ENCODE data around the gene SH2B3.
A peak's percentile ranks its signal among the peaks of the same experiment; 100 is the strongest.

The SH2B3 gene

GRCh38 chr12:111447571-111448265 is 42.0 kb downstream of the SH2B3 start:
- TF ChIP-seq CTCF (IDR thresholded peaks at IDR 0.05; ENCODE audit: borderline replicate concordance, control extremely low read depth, extremely low read depth, insufficient read depth, missing control alignments), result no peak
- DNase-seq (ENCODE audit: low spot score), result no peak
- in situ Hi-C loops (cut with MboI; ENCODE audit: low sequenced_read_pairs, unreplicated experiment), result loop anchor here (5.0 kb wide), 1 partner anchor 50 kb away; no protein-coding TSS in a partner anchor

- no peak for DNase-seq (ENCODE audit: low spot score)
- TF ChIP-seq CTCF (IDR thresholded peaks at IDR 0.05; ENCODE audit: borderline replicate concordance, control extremely low read depth, extremely low read depth, insufficient read depth, missing control alignments), result no peak
- in situ Hi-C loops (cut with MboI; ENCODE audit: low sequenced_read_pairs, unreplicated experiment), result loop anchor here (5.0 kb wide), 1 partner anchor 51 kb away; no protein-coding TSS in a partner anchor
These were observed 42.6 kb downstream of the SH2B3 start for GRCh38 chr12:111448266-111448830.

GRCh38 chr12:111448846-111449790 is 43.4 kb downstream of the SH2B3 start:
- no peak for DNase-seq (ENCODE audit: low spot score)
- in situ Hi-C loops (cut with MboI; ENCODE audit: low sequenced_read_pairs, unreplicated experiment), result loop anchor here (5.0 kb wide), 1 partner anchor 52 kb away; no protein-coding TSS in a partner anchor
- TF ChIP-seq CTCF (IDR thresholded peaks at IDR 0.05; ENCODE audit: borderline replicate concordance, control extremely low read depth, extremely low read depth, insufficient read depth, missing control alignments), result no peak

- no peak for TF ChIP-seq CTCF (IDR thresholded peaks at IDR 0.05; ENCODE audit: borderline replicate concordance, control extremely low read depth, extremely low read depth, insufficient read depth, missing control alignments)
- DNase-seq (ENCODE audit: low spot score), result no peak
- in situ Hi-C loops (cut with MboI; ENCODE audit: low sequenced_read_pairs, unreplicated experiment), result no loop called here
These were observed 45.0 kb downstream of the SH2B3 start for GRCh38 chr12:111450676-111451075.

GRCh38 chr12:111451232-111451631 is 45.5 kb downstream of the SH2B3 start:
- no peak for TF ChIP-seq CTCF (IDR thresholded peaks at IDR 0.05; ENCODE audit: borderline replicate concordance, control extremely low read depth, extremely low read depth, insufficient read depth, missing control alignments)
- DNase-seq (ENCODE audit: low spot score), result no peak
- in situ Hi-C loops (cut with MboI; ENCODE audit: low sequenced_read_pairs, unreplicated experiment), result no loop called here

- DNase-seq (ENCODE audit: low spot score), result peak; percentile 64
- in situ Hi-C loops (cut with MboI; ENCODE audit: low sequenced_read_pairs, unreplicated experiment), result no loop called here
These were observed 46.0 kb downstream of the SH2B3 start for GRCh38 chr12:111451649-111452129.

More at GRCh38 chr12:111451649-111452129, 46.0 kb downstream of the SH2B3 start:
- TF ChIP-seq CTCF (IDR thresholded peaks at IDR 0.05; ENCODE audit: borderline replicate concordance, control extremely low read depth, extremely low read depth, insufficient read depth, missing control alignments), result peak; percentile 66
